CD4-positive, alpha-beta T cell treated with Interleukin-12 subunit alpha and Interleukin-12 subunit beta, for 1 hour (primary cell): ENCODE measurements around the gene AIF1L.
"Not testable (repeated sequence)": the region's sequence is repeated elsewhere in the genome, so short reads cannot be mapped to it uniquely, and the experiment has no call there.

Experiments
- DNase-seq: peaks from one replicate; pipeline ENCODE4 v3.0.0-alpha.2; 2020

The AIF1L gene

GRCh38 chr9:131099845-131100244 lies 3.5 kb downstream of the AIF1L start:
- DNase-seq = not testable (repeated sequence)

GRCh38 chr9:131100445-131100844 lies 4.1 kb downstream of the AIF1L start:
- no peak for DNase-seq

- no peak for DNase-seq
Observed at GRCh38 chr9:131101207-131101964, 5.1 kb downstream of the AIF1L start.

DNA sequence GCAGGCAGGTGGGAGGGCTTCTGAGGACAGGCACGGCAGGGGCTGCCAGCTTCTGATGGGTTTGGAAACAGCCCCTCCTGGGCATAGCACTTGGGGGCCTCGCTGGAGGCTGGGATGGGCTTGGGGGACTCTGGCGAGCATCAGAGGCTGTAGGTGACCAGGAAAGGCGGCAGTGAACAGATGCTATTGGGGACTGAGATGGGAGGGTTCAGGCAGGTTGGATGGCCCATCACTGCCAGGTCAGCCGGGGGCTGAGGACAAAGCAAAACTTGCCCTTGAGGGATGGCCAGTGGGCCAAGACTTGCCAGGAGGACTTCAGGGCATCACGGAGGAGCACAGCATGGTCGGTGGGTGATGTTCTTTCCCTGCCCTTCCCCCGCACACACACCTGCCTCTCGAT lies 6.7 kb downstream of the AIF1L start:
- no peak for DNase-seq

DNA sequence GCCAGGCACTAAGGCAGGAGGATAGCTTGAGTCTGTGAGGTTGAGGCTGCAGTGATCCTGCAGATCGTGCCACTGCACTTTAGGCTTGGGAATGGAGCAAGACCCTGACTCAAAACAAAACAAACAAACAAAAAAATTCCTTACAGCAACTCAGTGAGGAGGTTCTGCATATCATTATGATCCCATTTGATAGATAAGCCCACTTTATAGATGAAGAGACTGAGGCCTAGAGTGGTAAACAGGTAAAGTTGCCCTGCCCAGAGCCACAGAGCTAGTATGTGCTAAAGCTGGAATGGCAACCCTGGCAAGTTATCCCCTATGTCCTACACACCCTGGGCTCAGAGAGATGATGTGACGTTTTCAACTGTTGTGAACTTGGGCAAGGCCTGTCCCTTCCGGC lies 7.2 kb downstream of the AIF1L start:
- no peak for DNase-seq

GRCh38 chr9:131104016-131104740 lies 7.8 kb downstream of the AIF1L start:
- DNase-seq = no peak

DNA sequence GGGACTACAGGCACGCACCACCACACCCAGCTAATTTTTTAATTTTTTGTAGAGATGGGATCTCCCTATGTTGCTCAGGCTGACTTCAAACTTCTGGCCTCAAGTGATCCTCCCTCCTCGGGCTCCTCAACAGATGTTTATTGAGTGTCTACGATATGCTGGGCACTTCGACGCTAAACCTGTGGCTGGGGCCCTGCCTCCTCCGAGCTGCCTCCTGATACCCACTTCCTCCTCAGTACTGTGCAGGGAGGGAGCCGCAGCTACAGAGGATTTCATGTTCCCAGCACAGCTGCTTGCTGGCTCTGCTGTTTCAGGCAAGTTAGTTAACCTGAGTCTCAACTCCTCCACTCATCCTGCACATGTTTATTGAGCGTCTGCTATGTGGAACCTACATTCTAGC lies 9.6 kb downstream of the AIF1L start:
- DNase-seq = no peak

- DNase-seq = no peak
Observed at GRCh38 chr9:131107760-131108159, 11.4 kb downstream of the AIF1L start.

DNA sequence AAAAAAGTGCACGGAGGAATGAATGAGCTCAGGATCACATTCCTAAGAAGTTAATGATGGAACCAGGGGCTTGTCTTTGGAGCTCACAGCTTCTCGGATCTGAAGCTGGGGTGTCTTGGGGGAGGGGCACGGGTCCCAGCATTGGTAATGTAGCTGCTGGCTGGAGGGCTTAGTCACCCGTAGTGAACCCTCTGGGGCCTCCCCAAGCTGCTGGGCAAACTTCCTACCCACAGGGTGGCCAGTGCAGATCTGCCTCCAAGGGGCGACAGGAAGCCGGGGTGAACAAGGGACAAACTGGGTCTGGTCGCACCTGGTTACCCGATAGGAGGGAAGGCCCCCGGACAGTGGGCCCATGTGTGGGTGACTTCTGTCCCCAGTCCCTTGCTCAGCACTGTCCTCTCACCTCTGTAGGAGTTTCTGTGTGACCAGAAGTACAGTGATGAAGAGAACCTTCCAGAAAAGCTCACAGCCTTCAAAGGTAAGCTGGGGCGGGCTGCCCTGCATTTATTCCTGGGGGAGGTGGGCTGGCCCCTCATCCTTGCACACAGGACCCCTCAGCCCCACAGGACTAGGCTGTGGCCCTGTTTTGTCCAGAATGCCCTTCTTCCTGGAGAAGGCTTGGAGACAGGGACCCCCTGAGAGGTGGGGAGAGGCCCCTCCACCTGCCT lies 15.0 kb downstream of the AIF1L start:
- no peak for DNase-seq

DNA sequence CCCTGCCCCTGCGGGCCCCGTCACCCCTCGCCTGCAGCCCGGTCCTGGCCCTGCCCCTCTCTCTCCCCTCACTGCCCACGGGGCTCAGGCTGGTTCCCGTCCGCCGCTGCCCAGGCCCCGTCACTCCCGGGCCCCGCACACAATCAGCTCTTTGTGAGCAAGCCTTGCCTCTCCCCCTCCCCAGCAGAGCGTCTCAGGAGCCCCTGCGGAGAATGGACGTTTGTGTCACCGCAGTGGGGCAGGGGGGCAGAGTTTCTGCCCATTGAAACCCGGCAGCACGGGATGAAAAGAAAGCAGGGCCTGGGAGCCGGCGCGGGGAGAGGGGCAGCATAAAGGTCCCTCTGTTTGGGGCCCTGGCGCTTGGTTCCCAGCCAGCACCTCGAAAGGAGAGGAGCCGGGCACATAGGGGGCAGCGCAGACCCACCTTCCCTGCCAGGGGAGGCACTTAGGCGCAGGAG lies 15.6 kb downstream of the AIF1L start:
- DNase-seq = no peak

GRCh38 chr9:131112374-131113154 lies 16.2 kb downstream of the AIF1L start:
- DNase-seq = no peak

DNA sequence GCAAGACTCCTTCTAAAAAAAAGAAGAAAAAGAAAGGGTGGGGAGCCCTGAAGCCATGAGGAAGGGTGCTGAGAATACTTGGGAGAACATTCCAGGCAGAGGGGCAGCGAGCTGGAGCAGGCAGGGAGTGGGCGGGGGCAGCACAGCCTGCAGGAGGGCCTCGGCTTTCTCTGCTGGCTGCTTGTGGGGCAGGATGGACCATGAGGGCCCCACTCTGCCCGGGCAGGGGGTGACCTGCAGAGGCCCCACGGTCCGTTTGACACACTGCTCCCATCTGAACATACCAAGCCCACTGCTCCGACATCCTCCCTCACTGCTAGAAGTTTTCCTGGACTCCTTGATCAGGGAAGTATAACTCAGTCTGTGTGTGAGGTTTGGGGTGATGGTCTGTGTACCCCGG lies 17.3 kb downstream of the AIF1L start:
- DNase-seq = no peak

DNA sequence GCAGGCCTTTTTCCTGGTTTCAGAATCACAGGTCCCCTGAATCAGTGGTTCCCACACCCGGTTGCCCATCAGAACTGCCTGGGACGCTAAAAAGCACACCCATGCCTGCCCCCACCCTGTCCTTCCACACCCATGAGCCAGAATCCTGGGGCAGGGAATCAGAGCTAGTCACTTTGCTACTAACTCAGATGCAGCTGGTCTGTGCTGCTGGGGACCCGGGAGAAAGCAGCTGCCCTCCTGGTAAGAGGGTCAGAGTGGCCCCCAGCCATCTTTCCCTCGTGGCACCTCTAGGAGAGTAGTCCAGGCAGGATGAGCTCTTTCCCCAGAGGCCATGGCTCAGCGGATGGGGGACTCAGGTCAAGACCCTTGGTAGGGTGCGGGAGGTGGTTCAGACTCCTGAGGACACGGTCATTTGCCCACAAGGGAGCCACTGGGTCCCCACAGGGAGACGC lies 17.8 kb downstream of the AIF1L start:
- DNase-seq = no peak

- not testable (repeated sequence) for DNase-seq
Observed at GRCh38 chr9:131115360-131115742, 19.0 kb downstream of the AIF1L start.

- DNase-seq = no peak
Observed at GRCh38 chr9:131116281-131117120, 20.2 kb downstream of the AIF1L start.

DNA sequence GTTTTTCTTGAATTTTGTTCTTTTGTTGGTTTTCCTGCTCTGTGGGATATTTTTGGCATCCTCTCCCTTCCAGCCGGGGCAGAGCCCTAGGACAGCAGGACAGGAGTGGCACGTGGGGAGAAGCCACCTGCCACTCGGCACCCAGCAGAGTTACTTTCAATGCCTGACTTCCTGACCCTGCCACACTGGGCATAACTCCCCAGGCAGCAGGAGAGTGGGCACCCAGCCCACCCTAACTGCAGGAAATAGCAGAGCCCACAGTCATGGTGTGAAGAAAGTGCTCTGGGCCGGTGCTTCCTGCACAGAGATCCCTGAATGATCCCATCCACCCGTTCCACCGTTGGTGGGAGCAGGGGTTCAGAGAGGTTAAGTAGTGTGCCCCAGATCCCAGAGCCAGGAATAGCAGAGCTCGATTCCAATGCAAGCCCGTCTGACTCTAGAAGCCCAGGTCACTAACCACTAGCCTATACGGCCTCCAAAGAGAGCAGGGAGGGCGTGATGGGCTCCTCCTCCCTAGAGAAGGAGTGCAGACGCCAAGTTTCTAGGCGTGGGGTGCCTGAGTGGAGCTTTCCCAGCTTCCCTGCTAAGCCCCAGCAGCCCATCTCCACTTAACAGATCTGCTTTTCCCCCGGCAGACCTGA lies 20.9 kb downstream of the AIF1L start:
- no peak for DNase-seq

- DNase-seq = no peak
Observed at GRCh38 chr9:131117762-131118145, 21.4 kb downstream of the AIF1L start.

DNA sequence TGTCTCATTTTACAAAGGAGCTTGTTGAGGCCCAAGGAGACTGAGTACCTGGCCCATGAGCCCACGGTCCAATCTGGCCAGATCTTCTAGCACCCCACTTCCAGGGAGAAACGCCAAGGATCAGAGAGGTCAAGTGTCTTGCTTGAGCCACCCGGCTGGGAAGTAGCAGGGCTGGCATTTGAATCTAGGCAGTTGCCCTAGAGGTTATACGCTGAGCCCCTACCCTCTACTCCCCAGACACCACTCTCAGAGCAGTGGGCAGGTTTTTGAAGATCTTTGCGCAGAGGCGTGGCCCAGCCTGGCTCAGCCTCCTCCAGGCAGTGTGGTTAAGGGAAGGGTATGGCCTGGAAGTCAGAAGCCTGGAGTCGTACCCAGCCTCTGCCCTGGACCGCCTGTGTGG lies 23.3 kb downstream of the AIF1L start:
- DNase-seq = no peak

- no peak for DNase-seq
Observed at GRCh38 chr9:131120620-131121228, 24.4 kb downstream of the AIF1L start.

GRCh38 chr9:131121346-131121745 lies 25.0 kb downstream of the AIF1L start:
- DNase-seq = no peak

GRCh38 chr9:131122158-131122557 lies 25.8 kb downstream of the AIF1L start:
- no peak for DNase-seq
